HepG2 (cell line): Measurements from ENCODE around the gene FAT2.

Experiments used
- ATF6 ChIP-seq: sonication (generic); formaldehyde crosslinking; conservative IDR thresholded peaks from 2 replicates; pipeline ENCODE4 v1.4.0; 2020; ENCODE audit warnings: missing genetic modification reagents
- ISX ChIP-seq: sonication (generic); formaldehyde crosslinking; conservative IDR thresholded peaks from 2 replicates; pipeline ENCODE4 v1.5.0; 2020; ENCODE audit warnings: missing genetic modification reagents
- RAD21 ChIP-seq: fragments of 450-650 bp; formaldehyde crosslinking; IDR thresholded peaks from 2 replicates; pipeline ENCODE4 v1.5.0; 2020; ENCODE audit warnings: mild to moderate bottlenecking
- TAF1 ChIP-seq: sonication (generic); formaldehyde crosslinking; IDR thresholded peaks from 2 replicates; pipeline ENCODE4 v1.4.0; 2020; ENCODE audit warnings: missing genetic modification reagents

- no peak for TF ChIP-seq TAF1 (CRISPR knock-in tag)
- no peak for TF ChIP-seq ATF6 (CRISPR knock-in tag)
- no peak for TF ChIP-seq RAD21 (CRISPR knock-in tag)
- TF ChIP-seq ISX (CRISPR knock-in tag), result no peak
Observed at GRCh38 chr5:151577566-151577965, 13.6 kb downstream of the FAT2 start.
